SU-DHL-6 (cell line): ENCODE data around the gene HUNK.

Source experiments
- H2AFZ ChIP-seq: fragments of 200-600 bp; sonication (generic); 2 replicates; pipeline ENCODE4 v1.6.1; 2014; ENCODE audit warnings: low read depth, mild to moderate bottlenecking, moderate library complexity, mixed read lengths, antibody characterized with exemption, low read length; ENCODE audit not compliant: severe bottlenecking
- H3F3A ChIP-seq: fragments of 200-600 bp; shearing (Covaris generic); 2 replicates; pipeline ENCODE4 v1.6.0; 2016; ENCODE audit warnings: antibody characterized with exemption, mild to moderate bottlenecking; ENCODE audit not compliant: insufficient read depth
- H3K27ac ChIP-seq: fragments of 200-600 bp; sonication (generic); 2 replicates; pipeline ENCODE4 v1.5.1; 2016; ENCODE audit warnings: low read depth, mild to moderate bottlenecking, low read length, moderate library complexity, mixed read lengths
- H3K27me3 ChIP-seq: fragments of 200-600 bp; sonication (generic), shearing (Covaris generic); 2 replicates; pipeline ENCODE4 v1.6.0; 2014; ENCODE audit warnings: mild to moderate bottlenecking, low read length
- H3K36me3 ChIP-seq: fragments of 200-600 bp; sonication (generic); 2 replicates; pipeline ENCODE4 v1.6.1; 2014; ENCODE audit warnings: mild to moderate bottlenecking, low read length, mixed read lengths
- H3K4me2 ChIP-seq: fragments of 300-600, 200-600 bp; shearing (Covaris generic), sonication (generic); 2 replicates; pipeline ENCODE4 v1.6.0; 2014; ENCODE audit warnings: low read length, low read depth, mild to moderate bottlenecking; ENCODE audit not compliant: poor library complexity, severe bottlenecking
- H3K4me3 ChIP-seq: fragments of 200-600 bp; sonication (generic); 2 replicates; pipeline ENCODE4 v1.5.1; 2014; ENCODE audit warnings: antibody characterized with exemption, low read length, mild to moderate bottlenecking, mixed read lengths; ENCODE audit not compliant: insufficient read depth, poor library complexity, severe bottlenecking
- H3K79me2 ChIP-seq: fragments of 200-600 bp; sonication (generic); 2 replicates; pipeline ENCODE4 v1.6.1; 2014; ENCODE audit warnings: mild to moderate bottlenecking, low read length, moderate library complexity; ENCODE audit not compliant: insufficient read depth
- H3K9ac ChIP-seq: fragments of 200-600 bp; sonication (generic); 2 replicates; pipeline ENCODE4 v1.7.0; 2014; ENCODE audit warnings: mild to moderate bottlenecking, low read length
- H3K9me2 ChIP-seq: fragments of 200-600 bp; sonication (generic); replicated peaks from 2 replicates; pipeline ENCODE4 v1.6.1; 2014; ENCODE audit warnings: low read length; ENCODE audit not compliant: insufficient read depth
- H3K9me3 ChIP-seq: fragments of 200-600 bp; sonication (generic); 2 replicates; pipeline ENCODE4 v1.6.1; 2014; ENCODE audit warnings: low read length, mixed read lengths; ENCODE audit not compliant: insufficient read depth
- H4K20me1 ChIP-seq: fragments of 200-600 bp; sonication (generic); 2 replicates; pipeline ENCODE4 v1.6.1; 2014; ENCODE audit warnings: low read depth, mild to moderate bottlenecking, antibody characterized with exemption, low read length, moderate library complexity, mixed read lengths
- EZH2phosphoT487 ChIP-seq: fragments of 200-600 bp; sonication (generic), shearing (Covaris generic); conservative IDR thresholded peaks from 2 replicates; pipeline ENCODE4 v1.6.1; 2018; ENCODE audit warnings: mild to moderate bottlenecking, antibody characterized with exemption, low read length, moderate library complexity, mixed read lengths
- TF ChIP-seq, protein P1 (sequence below): fragments of 200-600 bp; sonication (generic); IDR thresholded peaks from one replicate; pipeline ENCODE4 v1.5.1; 2017; ENCODE audit warnings: antibody characterized with exemption, mild to moderate bottlenecking, low read length, moderate library complexity; ENCODE audit not compliant: insufficient read depth, poor library complexity, severe bottlenecking

Gene HUNK

DNA sequence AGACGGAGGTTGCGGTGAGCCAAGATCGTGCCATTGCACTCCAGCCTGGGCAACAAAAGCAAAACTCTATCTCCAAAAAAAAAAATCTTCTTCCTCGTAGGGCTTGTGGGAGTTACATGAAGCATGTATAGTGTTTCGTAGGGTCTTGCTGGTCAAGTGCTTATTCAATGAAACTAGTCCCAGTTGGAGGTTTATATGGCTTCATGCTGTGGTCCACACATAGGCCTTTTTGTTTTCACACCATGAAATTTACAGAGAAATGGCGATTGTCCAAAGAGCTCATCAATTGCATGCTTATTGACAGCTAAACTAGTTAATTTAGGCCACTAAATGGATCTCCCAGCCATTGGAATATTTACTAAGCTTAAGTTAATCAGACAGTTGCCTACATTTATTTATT, 29.6 kb downstream of the HUNK start:
- Histone ChIP-seq H3K36me3 (no peaks in the 10 kb centered on the region), H2AFZ (no peak overlapping the region), H3F3A (no peaks in the 10 kb centered on the region), H3K9me2 (no peaks in the 10 kb centered on the region), H3K27me3 (no peaks in the 10 kb centered on the region), H3K79me2 (no peaks in the 10 kb centered on the region), H3K4me3 (no peak overlapping the region), H4K20me1 (no peaks in the 10 kb centered on the region), H3K9me3 (no peaks in the 10 kb centered on the region), H3K9ac (no peak overlapping the region), H3K27ac (no peak overlapping the region), H3K4me2 (no peak overlapping the region)
- TF ChIP-seq EZH2phosphoT487: no peak
- TF ChIP-seq, protein P1, sequence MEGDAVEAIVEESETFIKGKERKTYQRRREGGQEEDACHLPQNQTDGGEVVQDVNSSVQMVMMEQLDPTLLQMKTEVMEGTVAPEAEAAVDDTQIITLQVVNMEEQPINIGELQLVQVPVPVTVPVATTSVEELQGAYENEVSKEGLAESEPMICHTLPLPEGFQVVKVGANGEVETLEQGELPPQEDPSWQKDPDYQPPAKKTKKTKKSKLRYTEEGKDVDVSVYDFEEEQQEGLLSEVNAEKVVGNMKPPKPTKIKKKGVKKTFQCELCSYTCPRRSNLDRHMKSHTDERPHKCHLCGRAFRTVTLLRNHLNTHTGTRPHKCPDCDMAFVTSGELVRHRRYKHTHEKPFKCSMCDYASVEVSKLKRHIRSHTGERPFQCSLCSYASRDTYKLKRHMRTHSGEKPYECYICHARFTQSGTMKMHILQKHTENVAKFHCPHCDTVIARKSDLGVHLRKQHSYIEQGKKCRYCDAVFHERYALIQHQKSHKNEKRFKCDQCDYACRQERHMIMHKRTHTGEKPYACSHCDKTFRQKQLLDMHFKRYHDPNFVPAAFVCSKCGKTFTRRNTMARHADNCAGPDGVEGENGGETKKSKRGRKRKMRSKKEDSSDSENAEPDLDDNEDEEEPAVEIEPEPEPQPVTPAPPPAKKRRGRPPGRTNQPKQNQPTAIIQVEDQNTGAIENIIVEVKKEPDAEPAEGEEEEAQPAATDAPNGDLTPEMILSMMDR: no peak

- Histone ChIP-seq H3K36me3 (no peaks in the 10 kb centered on the region), H4K20me1 (no peaks in the 10 kb centered on the region), H3K79me2 (no peaks in the 10 kb centered on the region), H3K9me3 (no peaks in the 10 kb centered on the region), H3K4me2 (no peak overlapping the region), H3K9ac (no peak overlapping the region), H3K27me3 (no peaks in the 10 kb centered on the region), H3K4me3 (no peak overlapping the region), H2AFZ (no peak overlapping the region), H3F3A (no peaks in the 10 kb centered on the region), H3K27ac (no peak overlapping the region), H3K9me2 (no peaks in the 10 kb centered on the region)
- no peak for TF ChIP-seq EZH2phosphoT487
- TF ChIP-seq, protein P1: no peak
Observed at GRCh38 chr21:31903896-31904295, 31.1 kb downstream of the HUNK start.

GRCh38 chr21:31905503-31906451, 33.0 kb downstream of the HUNK start:
- H3K4me3 ChIP-seq: no peak overlapping the region
- no peaks in the 10 kb centered on the region for H3K9me3 ChIP-seq
- H3K27me3 ChIP-seq: no peaks in the 10 kb centered on the region
- H4K20me1 ChIP-seq: no peaks in the 10 kb centered on the region
- H3K79me2 ChIP-seq: no peaks in the 10 kb centered on the region
- TF ChIP-seq, protein P1: no peak
- no peak for TF ChIP-seq EZH2phosphoT487
- no peaks in the 10 kb centered on the region for H3K9me2 ChIP-seq
- no peak overlapping the region for H2AFZ ChIP-seq
- no peaks in the 10 kb centered on the region for H3F3A ChIP-seq
- no peak overlapping the region for H3K27ac ChIP-seq
- H3K9ac ChIP-seq: no peak overlapping the region
- no peaks in the 10 kb centered on the region for H3K36me3 ChIP-seq
- no peak overlapping the region for H3K4me2 ChIP-seq
